ENCODE results near the gene PSMC4.

Gene PSMC4

DNA sequence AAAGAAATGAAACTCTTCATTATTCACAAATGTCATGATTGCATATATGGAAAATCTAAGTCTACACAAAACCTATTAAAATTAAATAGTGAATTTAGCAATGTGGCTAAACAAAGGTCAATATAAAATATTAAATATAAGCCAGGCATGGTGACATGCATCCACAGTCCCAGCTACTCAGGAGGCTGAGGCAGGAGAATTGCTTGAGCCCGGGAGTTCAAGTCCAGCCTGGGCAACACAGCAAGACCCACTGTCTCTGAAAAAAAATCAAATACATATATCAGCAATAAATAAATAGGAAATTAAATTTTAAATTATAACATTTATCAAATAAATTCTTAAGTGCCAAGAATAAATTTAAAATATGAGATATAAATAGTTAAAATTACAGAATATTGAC is 11.9 kb downstream of the PSMC4 start:
- H3K4me3 ChIP-seq (ENCODE audit: low read length) = no peak overlapping the region
- H3K36me3 ChIP-seq (replicated peaks; ENCODE audit: low read depth, low read length) = peaks cover 55% of the 10 kb centered on the region
- no peak overlapping the region for H2AFZ ChIP-seq (ENCODE audit: low read depth, low read length)
- H3K9ac ChIP-seq (ENCODE audit: low read length) = no peak overlapping the region
- no peaks in the 10 kb centered on the region for H4K20me1 ChIP-seq (ENCODE audit: insufficient read depth, low read length)
- no peaks in the 10 kb centered on the region for H3K27me3 ChIP-seq (ENCODE audit: low read depth, low read length)
- H3K79me2 ChIP-seq (ENCODE audit: low read length) = peaks cover 49% of the 10 kb centered on the region
- no peak overlapping the region for H3K27ac ChIP-seq (ENCODE audit: low read length)
- H3K4me1 ChIP-seq (ENCODE audit: low read length) = no peaks in the 10 kb centered on the region
- H3K9me3 ChIP-seq (ENCODE audit: insufficient read depth, low read length) = no peaks in the 10 kb centered on the region; the same call in 1 of the 2 replicates
- TF ChIP-seq CTCF (IDR thresholded peaks at IDR 0.05; ENCODE audit: low read depth, low read length) (no peak), EZH2phosphoT487 (IDR thresholded peaks at IDR 0.05; ENCODE audit: low read depth) (no peak)
- H3K4me2 ChIP-seq (ENCODE audit: low read length) = no peak overlapping the region

GRCh38 chr19:39983695-39984300 is 12.8 kb downstream of the PSMC4 start:
- no peak overlapping the region for H3K4me2 ChIP-seq (ENCODE audit: low read length)
- no peaks in the 10 kb centered on the region for H4K20me1 ChIP-seq (ENCODE audit: insufficient read depth, low read length)
- H2AFZ ChIP-seq (ENCODE audit: low read depth, low read length) = no peak overlapping the region
- H3K9me3 ChIP-seq (ENCODE audit: insufficient read depth, low read length) = no peaks in the 10 kb centered on the region; the same call in 1 of the 2 replicates
- H3K36me3 ChIP-seq (replicated peaks; ENCODE audit: low read depth, low read length) = peaks cover 48% of the 10 kb centered on the region
- H3K9ac ChIP-seq (ENCODE audit: low read length) = no peak overlapping the region
- H3K79me2 ChIP-seq (ENCODE audit: low read length) = peaks cover 57% of the 10 kb centered on the region
- TF ChIP-seq EZH2phosphoT487 (IDR thresholded peaks at IDR 0.05; ENCODE audit: low read depth) = no peak
- TF ChIP-seq CTCF (IDR thresholded peaks at IDR 0.05; ENCODE audit: low read depth, low read length) = no peak
- H3K4me1 ChIP-seq (ENCODE audit: low read length) = no peaks in the 10 kb centered on the region
- no peak overlapping the region for H3K27ac ChIP-seq (ENCODE audit: low read length)
- no peaks in the 10 kb centered on the region for H3K27me3 ChIP-seq (ENCODE audit: low read depth, low read length)
- no peak overlapping the region for H3K4me3 ChIP-seq (ENCODE audit: low read length)

- Histone ChIP-seq H3K36me3 (replicated peaks; ENCODE audit: low read depth, low read length) (peaks cover 30% of the 10 kb centered on the region), H3K9me3 (ENCODE audit: insufficient read depth, low read length) (no peaks in the 10 kb centered on the region; the same call in 1 of the 2 replicates)
Measured at GRCh38 chr19:39986643-39987042, 15.7 kb downstream of the PSMC4 start.

DNA sequence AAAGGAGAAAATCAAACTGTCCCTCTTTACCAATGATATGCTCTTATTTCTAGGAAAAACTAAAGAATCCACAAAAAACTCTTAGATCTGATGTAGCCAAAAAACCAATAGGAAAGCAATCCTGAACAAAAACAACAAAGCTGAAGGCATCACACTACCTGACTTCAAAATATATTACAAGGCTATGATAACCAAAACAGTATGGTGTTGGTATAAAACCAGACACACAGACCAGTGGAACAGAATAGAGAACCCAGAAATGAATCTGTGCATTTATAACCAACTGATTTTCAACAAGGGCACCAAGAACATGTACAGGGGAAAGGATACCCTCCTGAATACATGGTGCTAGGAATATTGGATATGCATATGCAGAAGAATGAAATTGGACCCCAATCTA is 16.2 kb downstream of the PSMC4 start:
- H3K27ac ChIP-seq (ENCODE audit: low read length) = no peak overlapping the region
- H3K9ac ChIP-seq (ENCODE audit: low read length) = no peak overlapping the region
- peaks cover 28% of the 10 kb centered on the region for H3K36me3 ChIP-seq (replicated peaks; ENCODE audit: low read depth, low read length)
- no peak overlapping the region for H3K4me3 ChIP-seq (ENCODE audit: low read length)
- TF ChIP-seq CTCF (IDR thresholded peaks at IDR 0.05; ENCODE audit: low read depth, low read length) (no peak), EZH2phosphoT487 (IDR thresholded peaks at IDR 0.05; ENCODE audit: low read depth) (no peak)
- H3K4me1 ChIP-seq (ENCODE audit: low read length) = no peaks in the 10 kb centered on the region
- peaks cover 7% of the 10 kb centered on the region; the same call in 1 of the 2 replicates for H4K20me1 ChIP-seq (ENCODE audit: insufficient read depth, low read length)
- peaks cover 72% of the 10 kb centered on the region for H3K79me2 ChIP-seq (ENCODE audit: low read length)
- no peak overlapping the region for H2AFZ ChIP-seq (ENCODE audit: low read depth, low read length)
- no peaks in the 10 kb centered on the region; the same call in 1 of the 2 replicates for H3K9me3 ChIP-seq (ENCODE audit: insufficient read depth, low read length)
- H3K27me3 ChIP-seq (ENCODE audit: low read depth, low read length) = no peaks in the 10 kb centered on the region
- no peak overlapping the region for H3K4me2 ChIP-seq (ENCODE audit: low read length)

More at GRCh38 chr19:39986643-39987042, 15.7 kb downstream of the PSMC4 start:
- Histone ChIP-seq H3K27ac (ENCODE audit: low read length) (no peak overlapping the region), H3K9ac (ENCODE audit: low read length) (no peak overlapping the region), H3K4me2 (ENCODE audit: low read length) (no peak overlapping the region), H3K4me3 (ENCODE audit: low read length) (no peak overlapping the region), H4K20me1 (ENCODE audit: insufficient read depth, low read length) (peaks cover 7% of the 10 kb centered on the region; the same call in 1 of the 2 replicates), H3K4me1 (ENCODE audit: low read length) (no peaks in the 10 kb centered on the region), H3K27me3 (ENCODE audit: low read depth, low read length) (no peaks in the 10 kb centered on the region), H3K79me2 (ENCODE audit: low read length) (peaks cover 74% of the 10 kb centered on the region), H2AFZ (ENCODE audit: low read depth, low read length) (no peak overlapping the region)
- TF ChIP-seq EZH2phosphoT487 (IDR thresholded peaks at IDR 0.05; ENCODE audit: low read depth) (no peak), CTCF (IDR thresholded peaks at IDR 0.05; ENCODE audit: low read depth, low read length) (no peak)
